NCI-H2107 treated with DMSO at 0.1 percent for 48 hours (cell line): Measurements from ENCODE around the gene CFB.
"Not testable (repeated sequence)": the region's sequence is repeated elsewhere in the genome, so short reads cannot be mapped to it uniquely, and the experiment has no call there.

ENCODE experiments used
- DNase-seq: peaks from one replicate; lab custom pipeline; 2025; ENCODE audit not compliant: unreplicated experiment; lab: John Stamatoyannopoulos, UW

Gene CFB

DNA sequence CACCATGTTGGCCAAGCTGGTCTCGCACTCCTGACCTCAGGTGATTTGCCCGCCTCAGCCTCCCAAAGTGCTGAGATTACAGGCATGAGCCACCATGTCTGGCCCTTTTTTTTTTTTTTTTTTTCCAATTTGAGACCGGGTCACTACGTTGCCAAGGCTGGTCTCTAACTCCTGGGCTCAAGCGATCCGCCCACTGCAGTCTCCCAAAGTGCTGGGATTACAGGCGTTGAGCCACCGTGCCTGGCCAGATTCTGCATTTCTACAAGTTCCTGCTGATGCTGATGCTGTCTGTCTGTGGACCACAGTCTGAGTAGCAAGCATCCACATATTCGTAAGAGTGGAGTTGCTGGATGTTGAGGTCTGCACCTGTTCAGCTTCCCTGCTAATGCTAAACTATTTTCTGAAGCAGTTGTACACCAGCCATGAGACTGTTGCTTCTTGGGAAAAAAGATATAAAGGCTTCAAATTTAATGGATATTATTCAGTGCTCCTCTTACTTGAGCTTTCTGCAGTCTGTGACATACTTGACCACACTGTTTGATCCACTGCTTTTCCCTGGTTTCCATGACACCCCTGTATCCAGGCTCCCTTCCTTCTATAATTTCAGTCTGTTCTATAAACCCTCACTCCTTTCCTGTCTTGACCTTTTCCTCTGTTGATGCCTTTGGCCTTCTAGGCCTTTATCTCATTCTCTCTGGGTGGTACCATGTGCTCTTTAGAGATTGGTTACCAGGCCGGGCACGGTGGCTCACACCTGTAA, 33.9 kb upstream of the CFB start:
- no peak for DNase-seq

DNA sequence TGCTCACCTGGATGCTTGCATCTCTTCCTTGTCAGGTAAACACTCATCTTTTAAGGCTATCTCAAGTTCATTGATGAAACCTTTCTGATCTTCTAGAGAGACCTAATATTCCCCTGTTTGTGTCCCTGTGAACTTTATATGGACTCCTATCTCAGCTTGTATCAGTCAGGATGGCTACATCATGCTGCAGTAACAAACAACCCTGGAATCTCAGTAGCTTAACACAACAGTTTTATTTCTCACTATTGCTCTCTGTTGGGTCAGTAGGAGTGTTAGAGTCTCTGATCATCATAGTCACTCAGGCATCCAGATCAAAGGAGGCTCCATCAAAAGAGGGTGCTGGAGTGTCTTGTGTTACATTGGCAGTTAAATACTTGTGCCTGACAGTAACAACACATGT, 30.5 kb upstream of the CFB start:
- no peak for DNase-seq

DNA sequence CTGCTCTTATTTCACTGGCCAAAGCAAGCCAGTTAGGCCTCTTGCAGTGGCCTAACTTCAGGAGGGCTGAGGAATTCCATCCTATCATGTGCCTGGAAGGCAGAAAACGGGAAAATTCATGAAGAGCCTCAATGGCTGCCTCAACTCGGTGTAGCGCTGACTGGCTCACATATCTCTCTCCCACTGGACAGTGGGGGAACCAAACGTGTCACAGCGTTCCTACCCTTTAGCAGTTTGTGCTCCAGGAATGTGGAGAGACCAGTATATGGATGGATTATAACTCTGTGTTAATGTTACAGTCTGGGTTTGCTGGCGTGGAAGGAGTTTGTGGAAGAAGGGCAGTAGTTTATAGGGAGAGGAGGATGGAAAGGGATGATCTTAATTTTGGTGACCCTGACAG, 30.1 kb upstream of the CFB start:
- DNase-seq = no peak

DNA sequence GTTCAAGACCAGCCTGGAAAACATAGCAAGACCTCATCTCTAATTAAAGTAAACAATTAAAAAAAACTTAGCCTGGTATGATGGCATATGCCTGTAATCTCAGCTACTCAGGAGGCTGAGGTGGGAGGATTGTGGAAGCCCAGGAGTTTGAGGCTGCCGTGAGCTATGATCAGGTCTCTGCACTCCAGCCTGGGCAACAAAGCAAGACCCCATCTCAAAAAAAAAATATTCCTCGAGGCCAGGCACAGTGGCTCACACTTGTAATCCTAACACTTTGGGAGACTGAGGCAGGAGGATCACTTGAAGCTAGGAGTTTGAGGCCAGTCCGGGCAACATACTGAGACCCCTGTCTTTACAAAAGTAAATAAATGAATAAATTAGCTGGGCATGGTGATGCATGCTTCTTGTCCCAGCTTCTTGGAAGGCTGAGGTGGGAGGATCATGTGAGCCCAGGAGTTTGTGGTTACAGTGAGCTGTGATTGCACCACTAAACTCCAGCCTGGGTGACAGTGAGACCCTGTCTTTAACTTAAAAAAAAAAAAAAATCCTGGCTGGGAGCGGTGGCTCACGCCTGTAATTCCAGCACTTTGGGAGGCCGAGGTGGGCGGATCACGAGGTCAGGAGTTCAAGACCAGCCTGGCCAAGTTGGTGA, 27.7 kb upstream of the CFB start:
- no peak for DNase-seq

DNA sequence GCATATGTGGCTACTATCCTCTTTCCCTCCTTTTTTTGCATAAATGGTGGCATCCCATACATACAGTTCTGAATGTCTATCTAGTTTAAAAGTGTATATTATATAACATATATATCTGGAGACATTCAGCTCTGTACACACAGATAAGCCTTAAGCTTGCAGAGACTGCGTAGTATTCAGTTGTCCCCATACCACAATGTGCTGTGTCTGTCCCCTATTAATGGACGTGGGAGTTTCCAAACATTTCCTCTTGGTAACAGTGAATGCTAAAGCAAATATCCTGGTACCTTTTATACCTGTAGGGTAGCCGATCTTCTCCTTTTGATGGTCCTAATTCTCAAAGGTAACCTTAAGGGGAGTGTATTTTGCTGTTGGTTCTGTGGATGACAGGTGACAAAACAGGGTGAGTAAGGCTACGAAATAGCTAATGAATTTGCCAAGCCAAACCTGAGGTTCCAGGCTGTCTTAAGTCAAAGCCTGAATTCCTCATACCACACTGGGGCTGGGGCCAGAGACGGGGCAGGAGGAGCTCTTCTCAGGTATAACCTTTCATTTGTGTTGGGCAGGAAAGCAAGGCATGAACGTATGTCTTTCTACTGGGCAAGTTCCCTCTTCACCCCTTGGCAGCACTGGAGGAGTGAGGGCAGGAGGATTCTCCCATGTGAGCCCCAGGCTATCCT, 26.1 kb upstream of the CFB start:
- DNase-seq = no peak

DNA sequence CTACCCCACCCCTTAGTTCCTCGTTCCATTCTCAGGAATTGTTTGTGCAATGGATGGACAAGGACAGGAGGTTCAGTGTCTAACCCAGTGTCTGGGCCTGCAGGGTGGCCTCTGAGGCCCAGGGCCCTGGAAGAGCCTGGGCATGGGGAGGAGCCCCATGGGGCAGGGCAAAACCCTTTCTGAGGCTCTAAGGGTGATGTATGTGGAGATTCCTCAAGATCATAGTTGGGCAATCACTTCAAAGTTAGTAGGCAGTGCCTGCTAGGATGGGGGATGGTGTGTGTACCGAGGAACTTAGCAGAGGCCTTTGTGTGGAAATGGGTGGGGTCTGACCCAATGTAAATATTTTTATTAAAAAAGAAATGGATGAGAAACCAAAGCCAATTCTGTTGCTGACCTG, 25.1 kb upstream of the CFB start:
- no peak for DNase-seq

DNA sequence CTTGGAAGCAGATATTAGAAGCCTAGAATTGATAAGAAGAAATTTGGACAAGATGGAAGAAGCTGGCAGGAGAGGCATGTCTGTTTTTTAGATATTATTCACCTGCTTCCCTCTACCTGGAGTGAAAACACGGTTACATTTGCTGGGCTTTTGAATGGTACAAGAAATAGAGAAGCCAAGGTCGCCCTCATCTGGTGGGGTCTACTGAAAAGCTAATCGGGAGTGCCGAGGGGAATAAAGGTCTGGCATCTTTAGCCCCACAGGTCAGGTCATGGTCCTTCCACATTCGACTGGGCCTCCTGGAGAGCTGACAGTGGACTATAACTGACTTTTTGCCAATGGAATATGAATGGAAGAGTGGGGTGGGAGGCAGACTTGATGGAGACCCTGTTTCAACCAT, 23.0 kb upstream of the CFB start:
- DNase-seq = peak; percentile 35

DNA sequence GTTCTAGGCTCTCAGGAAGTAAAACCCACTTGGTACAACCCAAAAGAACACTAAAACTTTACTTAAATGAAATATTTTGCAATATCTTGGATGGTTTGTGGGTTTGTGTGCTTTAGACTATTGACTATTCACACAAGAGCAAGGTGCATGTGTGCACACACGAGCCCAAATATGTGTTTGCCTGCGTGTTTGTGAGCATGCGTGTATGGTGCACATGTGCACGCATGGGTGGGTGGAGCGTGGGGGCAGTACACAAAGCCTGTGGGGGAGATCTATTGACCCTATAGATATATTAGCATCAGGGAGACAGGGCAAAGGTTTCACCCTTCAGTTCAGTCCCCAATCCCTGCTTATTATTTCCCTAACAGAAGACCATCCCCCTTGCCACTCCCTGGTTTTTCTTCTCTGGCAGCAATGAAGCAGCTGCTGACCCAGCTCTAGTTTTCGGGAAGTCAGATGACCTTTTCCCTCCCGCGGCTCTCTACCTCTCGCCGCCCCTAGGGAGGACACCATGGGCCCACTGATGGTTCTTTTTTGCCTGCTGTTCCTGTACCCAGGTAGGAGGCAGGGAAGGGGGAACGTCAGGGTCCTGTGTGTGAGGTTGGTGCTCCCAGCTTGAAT, 18.5 kb upstream of the CFB start, which contains the start of gene C2:
C2 (plus strand) TSS at position 476 of the 621 bp plus-strand sequence; CDS start at position 512, 36 bp downstream.
- DNase-seq = no peak

DNA sequence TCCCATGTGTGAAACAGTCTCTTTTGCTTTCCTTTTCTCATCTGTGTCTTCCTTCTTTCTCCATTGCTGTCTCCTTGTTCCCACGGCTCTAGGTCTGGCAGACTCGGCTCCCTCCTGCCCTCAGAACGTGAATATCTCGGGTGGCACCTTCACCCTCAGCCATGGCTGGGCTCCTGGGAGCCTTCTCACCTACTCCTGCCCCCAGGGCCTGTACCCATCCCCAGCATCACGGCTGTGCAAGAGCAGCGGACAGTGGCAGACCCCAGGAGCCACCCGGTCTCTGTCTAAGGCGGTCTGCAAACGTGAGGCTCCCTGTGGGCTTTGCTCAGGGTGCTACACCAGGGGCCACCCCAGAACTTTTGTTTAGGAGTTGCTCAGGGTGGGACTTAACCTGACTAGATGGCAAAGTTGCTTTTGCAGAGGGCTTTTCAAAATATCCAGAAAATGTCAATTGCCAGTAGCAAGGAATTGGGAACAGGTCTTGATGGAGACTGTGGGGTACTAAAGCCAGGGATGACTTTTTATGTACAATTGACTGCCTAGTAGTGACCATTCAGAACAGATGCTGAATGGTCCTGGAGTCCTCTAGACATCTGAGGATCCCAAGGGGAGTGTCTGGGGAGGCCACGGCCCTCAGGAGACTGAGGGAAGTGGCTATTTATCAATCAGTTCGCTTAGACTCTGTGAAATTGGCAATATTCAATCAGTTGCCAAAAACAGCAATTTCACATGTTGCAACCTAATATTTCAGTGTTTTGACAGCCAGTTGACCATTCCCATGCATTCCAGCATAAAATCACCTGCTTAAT, 17.8 kb upstream of the CFB start:
- no peak for DNase-seq

DNA sequence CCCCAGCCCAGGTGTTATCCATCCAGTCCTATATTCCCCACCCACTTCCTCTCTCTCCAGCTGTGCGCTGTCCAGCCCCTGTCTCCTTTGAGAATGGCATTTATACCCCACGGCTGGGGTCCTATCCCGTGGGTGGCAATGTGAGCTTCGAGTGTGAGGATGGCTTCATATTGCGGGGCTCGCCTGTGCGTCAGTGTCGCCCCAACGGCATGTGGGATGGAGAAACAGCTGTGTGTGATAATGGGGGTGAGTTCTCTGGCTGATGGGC, 17.3 kb upstream of the CFB start:
- no peak for DNase-seq

DNA sequence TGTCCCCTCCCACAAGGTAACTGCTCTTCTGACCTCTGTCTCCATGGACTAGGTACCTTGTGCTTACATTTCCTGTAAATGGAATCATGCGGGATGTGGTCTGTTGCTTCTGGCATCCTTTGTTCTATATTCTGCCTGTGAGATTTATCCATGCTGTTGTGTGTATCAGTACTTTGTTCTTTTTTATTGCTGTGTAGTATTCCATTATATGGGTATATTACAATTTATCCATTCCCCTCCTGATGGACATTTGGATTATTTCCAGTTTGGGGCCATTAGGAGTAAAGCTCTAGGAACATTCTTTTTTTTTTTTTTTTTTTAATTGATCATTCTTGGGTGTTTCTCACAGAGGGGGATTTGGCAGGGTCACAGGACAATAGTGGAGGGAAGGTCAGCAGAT, 14.9 kb upstream of the CFB start:
- DNase-seq = no peak

DNA sequence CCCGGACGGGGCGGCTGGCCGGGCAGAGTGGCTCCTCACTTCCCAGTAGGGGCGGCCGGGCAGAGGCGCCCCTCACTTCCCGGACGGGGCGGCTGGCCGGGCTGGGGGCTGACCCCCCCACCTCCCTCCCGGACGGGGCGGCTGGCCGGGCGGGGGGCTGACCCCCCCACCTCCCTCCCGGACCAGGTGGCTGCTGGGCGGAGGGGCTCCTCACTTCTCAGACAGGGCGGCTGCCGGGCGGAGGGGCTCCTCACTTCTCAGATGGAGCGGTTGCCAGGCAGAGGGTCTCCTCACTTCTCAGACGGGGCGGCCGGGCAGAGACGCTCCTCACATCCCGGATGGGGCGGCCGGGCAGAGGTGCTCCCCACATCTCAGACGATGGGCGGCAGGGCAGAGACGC, 13.8 kb upstream of the CFB start:
- DNase-seq = not testable (repeated sequence)

DNA sequence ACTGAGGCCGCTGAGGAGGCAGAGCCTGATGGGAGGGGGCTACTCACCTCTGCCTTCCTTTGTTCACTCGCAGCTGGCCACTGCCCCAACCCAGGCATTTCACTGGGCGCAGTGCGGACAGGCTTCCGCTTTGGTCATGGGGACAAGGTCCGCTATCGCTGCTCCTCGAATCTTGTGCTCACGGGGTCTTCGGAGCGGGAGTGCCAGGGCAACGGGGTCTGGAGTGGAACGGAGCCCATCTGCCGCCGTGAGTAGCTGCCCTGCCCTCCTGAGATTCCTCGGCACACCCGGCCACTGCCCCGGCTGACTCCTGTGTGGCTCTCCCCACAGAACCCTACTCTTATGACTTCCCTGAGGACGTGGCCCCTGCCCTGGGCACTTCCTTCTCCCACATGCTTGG, 12.4 kb upstream of the CFB start:
- no peak for DNase-seq

DNA sequence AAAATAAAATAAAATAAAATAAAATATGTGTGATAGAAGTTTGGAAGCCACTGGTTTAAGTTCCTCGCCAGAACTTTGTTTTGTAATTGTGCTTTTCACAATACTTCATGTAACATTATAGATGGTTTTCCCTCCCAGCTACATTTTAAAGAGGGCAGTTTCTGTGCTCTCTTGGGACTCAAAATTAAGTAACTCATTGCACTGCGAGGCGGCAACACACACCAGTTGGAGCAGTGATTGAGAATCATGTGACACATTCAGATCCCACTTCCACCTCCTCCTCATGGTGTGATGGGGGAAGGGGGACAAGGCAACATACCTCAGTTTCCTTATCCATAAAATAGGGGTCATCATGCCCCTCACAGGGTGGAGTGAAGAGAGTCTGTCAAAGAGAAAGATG, 10.9 kb upstream of the CFB start:
- no peak for DNase-seq

DNA sequence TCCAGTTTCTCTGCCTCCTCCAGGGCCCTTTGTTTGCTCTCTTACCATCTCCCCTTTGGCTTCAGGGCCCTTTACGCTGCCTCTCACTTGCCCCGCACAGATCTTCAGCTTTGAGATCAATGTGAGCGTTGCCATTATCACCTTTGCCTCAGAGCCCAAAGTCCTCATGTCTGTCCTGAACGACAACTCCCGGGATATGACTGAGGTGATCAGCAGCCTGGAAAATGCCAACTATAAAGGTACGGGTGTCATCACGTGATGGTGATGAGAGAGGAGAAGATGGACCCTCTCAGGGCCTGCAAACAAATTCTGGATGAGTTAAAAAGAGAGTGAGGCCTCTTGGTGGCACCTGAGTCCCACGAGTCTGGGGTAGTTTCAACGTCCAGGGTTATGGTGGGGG, 10.1 kb upstream of the CFB start:
- no peak for DNase-seq

DNA sequence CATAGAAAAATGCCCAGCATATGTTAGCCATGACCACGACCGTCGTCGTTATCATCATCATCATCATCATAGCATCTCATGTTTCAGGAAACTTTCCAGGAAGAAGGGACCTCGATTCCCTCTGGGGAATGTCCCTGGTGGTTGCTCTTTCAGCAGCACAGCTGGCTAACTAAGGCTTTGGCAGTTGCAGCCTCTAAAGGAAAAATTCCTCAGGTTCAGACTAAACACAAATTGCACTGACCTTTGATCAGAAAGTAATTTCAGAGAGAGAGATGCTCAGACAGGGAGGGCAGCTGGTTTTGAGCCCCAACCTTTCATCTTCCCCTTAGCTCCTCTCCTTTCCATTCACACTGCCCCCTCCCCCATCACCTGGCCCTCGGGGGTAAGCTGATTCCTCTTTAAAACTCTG, 5.6 kb upstream of the CFB start:
- DNase-seq = no peak

DNA sequence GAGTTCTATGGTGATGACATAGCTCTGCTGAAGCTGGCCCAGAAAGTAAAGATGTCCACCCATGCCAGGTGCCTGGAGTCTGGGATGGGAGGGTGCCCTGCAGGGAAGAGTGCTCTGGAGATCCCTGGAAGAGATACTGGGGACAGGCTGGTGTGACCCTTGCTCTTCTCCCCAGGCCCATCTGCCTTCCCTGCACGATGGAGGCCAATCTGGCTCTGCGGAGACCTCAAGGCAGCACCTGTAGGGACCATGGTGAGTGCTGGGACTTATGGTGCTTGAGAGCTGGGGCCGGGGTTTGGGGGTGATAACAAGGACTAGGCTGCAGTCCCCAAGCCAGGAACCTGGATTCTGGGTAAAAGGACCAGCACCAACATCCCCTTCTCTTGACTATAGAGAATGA, 2.2 kb upstream of the CFB start:
- no peak for DNase-seq

DNA sequence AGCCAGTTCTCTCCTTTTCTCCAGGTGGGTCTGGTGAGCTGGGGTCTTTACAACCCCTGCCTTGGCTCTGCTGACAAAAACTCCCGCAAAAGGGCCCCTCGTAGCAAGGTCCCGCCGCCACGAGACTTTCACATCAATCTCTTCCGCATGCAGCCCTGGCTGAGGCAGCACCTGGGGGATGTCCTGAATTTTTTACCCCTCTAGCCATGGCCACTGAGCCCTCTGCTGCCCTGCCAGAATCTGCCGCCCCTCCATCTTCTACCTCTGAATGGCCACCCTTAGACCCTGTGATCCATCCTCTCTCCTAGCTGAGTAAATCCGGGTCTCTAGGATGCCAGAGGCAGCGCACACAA, 765 bp upstream of the CFB start:
- no peak for DNase-seq

DNA sequence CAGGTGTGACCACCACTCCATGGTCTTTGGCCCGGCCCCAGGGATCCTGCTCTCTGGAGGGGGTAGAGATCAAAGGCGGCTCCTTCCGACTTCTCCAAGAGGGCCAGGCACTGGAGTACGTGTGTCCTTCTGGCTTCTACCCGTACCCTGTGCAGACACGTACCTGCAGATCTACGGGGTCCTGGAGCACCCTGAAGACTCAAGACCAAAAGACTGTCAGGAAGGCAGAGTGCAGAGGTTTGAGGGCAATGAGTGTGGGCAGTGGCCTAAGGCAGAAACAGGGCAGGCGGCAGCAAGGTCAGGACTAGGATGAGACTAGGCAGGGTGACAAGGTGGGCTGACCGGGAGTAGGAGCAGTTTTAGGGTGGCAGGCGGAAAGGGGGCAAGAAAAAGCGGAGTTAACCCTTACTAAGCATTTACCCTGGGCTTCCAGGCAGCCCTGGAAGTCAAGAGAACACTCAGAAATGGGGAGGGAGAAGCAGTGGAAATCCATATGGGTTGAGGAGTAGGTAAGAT, 533 bp downstream of the CFB start:
- DNase-seq = no peak

DNA sequence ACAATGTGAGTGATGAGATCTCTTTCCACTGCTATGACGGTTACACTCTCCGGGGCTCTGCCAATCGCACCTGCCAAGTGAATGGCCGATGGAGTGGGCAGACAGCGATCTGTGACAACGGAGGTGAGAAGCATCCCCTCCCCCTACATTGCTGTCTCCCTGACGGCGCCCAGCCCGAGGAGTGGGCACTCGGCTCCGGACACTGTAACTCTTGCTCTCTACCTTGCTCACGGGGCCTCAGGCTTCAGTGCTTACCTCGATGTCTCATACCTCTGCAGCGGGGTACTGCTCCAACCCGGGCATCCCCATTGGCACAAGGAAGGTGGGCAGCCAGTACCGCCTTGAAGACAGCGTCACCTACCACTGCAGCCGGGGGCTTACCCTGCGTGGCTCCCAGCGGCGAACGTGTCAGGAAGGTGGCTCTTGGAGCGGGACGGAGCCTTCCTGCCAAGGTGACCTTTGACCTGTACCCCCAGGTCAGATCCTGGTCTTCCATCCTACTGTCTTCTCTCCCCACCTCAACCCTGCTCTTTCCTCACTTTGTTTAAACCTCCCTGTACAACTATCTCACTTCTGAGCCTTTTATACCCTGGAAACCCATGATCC, 1.3 kb downstream of the CFB start:
- DNase-seq = no peak

DNA sequence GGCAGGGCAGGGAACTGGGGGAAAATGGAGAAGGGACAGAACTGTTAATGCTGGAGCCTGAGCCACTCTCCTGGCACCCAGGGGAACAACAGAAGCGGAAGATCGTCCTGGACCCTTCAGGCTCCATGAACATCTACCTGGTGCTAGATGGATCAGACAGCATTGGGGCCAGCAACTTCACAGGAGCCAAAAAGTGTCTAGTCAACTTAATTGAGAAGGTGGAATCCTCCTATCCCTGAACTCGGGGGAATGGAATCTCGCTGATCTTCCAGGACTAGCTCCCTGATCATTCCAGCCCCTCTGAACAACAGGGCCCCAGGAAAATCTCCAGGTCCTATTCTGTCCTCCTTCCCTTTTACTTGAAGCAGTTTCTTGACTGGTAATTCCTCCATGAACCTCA, 2.0 kb downstream of the CFB start:
- DNase-seq = no peak
